ENCODE measurements around the gene IL12B.
A peak's percentile ranks its signal among the peaks of the same experiment; 100 is the strongest.

The IL12B gene

DNA sequence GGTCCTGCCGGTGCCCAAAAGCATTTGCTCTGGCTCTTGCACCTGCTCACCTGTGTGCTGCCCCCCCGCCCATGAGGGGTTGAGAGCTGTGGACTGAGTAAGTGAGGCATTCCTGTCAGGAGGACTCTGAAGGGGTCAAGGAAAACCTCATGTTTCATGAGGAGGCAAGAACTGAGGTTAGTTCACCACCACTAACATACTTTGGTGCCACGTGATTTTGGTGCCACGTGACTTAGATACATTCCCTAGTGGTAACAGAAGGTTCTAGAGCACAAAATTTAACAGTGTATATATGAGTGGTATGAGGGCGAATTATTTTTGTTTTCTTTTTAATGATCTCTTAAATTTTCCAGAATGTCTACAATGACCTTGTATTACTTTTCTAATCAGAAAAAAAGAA is 6.3 kb upstream of the IL12B start:
- H3K27me3 Mint-ChIP-seq (ENCODE audit: low read depth, poor library complexity) = peaks cover 9% of the 10 kb centered on the region
- H3K4me3 Mint-ChIP-seq = no peak overlapping the region
- no peaks in the 10 kb centered on the region for H3K9me3 Mint-ChIP-seq
- no peak overlapping the region for H3K27ac Mint-ChIP-seq
- H3K4me1 Mint-ChIP-seq = no peaks in the 10 kb centered on the region
- no peak for DNase-seq
- TF ChIP-seq, protein P1, sequence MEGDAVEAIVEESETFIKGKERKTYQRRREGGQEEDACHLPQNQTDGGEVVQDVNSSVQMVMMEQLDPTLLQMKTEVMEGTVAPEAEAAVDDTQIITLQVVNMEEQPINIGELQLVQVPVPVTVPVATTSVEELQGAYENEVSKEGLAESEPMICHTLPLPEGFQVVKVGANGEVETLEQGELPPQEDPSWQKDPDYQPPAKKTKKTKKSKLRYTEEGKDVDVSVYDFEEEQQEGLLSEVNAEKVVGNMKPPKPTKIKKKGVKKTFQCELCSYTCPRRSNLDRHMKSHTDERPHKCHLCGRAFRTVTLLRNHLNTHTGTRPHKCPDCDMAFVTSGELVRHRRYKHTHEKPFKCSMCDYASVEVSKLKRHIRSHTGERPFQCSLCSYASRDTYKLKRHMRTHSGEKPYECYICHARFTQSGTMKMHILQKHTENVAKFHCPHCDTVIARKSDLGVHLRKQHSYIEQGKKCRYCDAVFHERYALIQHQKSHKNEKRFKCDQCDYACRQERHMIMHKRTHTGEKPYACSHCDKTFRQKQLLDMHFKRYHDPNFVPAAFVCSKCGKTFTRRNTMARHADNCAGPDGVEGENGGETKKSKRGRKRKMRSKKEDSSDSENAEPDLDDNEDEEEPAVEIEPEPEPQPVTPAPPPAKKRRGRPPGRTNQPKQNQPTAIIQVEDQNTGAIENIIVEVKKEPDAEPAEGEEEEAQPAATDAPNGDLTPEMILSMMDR (IDR thresholded peaks at IDR 0.05) = no peak
- H3K36me3 Mint-ChIP-seq (ENCODE audit: low read depth) = no peaks in the 10 kb centered on the region

DNA sequence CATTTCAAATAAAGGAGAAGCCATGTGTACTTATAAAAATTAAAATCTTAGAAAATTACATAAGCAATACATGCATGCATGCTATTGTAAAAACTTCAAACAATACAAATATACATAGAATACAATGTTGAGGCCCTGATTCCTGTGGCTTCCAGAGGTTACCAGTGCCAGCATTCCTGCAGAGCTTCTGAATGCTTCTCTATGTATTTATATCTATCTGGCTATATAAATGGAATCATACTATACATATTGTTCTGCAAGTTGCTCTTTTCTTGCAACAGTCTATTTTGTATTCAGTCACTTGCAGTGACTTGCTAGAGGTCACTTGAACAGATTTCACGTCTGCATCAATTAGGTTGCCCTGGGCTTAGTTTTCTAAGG is 3.2 kb upstream of the IL12B start:
- H3K36me3 Mint-ChIP-seq (ENCODE audit: low read depth) = no peaks in the 10 kb centered on the region
- H3K4me3 Mint-ChIP-seq = no peak overlapping the region
- H3K9me3 Mint-ChIP-seq = no peaks in the 10 kb centered on the region
- no peaks in the 10 kb centered on the region for H3K4me1 Mint-ChIP-seq
- TF ChIP-seq, protein P1 (IDR thresholded peaks at IDR 0.05) = no peak
- no peak for DNase-seq
- peaks cover 31% of the 10 kb centered on the region for H3K27me3 Mint-ChIP-seq (ENCODE audit: low read depth, poor library complexity)
- no peak overlapping the region for H3K27ac Mint-ChIP-seq

DNA sequence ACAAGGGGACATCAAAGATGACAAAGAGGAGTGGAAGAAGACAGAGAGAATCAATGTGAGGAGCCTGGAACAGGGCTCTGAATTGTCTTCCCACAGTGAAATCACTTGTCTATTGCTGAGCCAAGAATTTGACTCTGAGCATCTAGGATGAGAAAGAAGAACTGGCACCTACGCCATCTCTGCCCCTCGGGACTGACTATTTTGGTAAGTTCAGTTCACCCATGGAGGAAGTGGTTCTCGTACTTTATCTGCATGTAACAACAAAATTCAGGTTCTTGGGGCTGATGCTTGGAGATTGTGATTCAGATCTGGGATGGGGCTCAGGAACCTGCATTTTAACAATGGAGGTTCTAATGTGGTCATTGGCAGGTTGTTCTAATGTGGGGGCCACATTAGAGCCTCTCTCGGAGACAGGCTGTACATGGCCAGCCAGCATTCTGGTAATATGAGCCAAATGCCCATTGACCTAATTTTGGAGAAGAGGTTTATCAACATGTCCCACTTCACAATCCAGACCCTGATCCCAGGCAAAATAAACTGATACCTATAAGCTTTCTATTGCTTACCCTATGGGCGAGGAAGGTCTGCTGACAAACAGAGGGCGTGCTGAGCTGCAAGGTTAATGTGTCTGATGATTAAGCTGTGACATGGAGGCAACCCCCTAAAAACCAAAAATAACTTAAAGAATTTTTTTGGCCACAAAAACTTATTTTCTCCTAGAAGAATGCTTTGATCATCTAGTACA is 2.7 kb upstream of the IL12B start:
- Mint-ChIP-seq H3K27me3 (ENCODE audit: low read depth, poor library complexity) (peaks cover 35% of the 10 kb centered on the region), H3K9me3 (no peaks in the 10 kb centered on the region), H3K4me3 (peak overlapping the region; percentile 18), H3K27ac (no peak overlapping the region), H3K36me3 (ENCODE audit: low read depth) (no peaks in the 10 kb centered on the region), H3K4me1 (no peaks in the 10 kb centered on the region)
- TF ChIP-seq, protein P1 (IDR thresholded peaks at IDR 0.05) = no peak
- no peak for DNase-seq

GRCh38 chr5:159331093-159331973 is 1.0 kb upstream of the IL12B start:
- peak; percentile 88 for DNase-seq
- Mint-ChIP-seq H3K36me3 (ENCODE audit: low read depth) (no peaks in the 10 kb centered on the region), H3K4me1 (no peaks in the 10 kb centered on the region), H3K27me3 (ENCODE audit: low read depth, poor library complexity) (peaks cover 38% of the 10 kb centered on the region), H3K4me3 (peak overlapping the region; percentile 82), H3K27ac (no peak overlapping the region), H3K9me3 (no peaks in the 10 kb centered on the region)
- TF ChIP-seq, protein P1 (IDR thresholded peaks at IDR 0.05) = peak; percentile 75

DNA sequence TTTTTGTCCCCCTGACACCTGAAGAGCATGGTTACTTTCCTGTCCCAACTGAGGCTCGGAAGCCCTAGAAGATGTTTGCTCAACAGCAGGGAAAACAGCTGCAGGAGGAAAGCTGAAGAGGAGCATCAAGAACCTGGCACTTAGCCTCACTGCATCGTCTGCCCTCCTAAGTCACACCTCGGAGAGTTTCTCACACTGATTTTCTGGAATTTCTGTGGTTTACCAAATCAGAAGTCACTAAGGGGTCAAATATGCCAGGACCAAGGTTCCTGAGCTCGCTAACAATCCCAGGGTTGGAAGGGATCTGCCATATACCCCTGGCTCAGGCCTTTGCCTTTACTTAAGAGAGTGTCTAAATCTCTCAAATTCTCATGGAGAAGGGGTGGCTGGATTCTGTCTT is 5.3 kb downstream of the IL12B start:
- Mint-ChIP-seq H3K36me3 (ENCODE audit: low read depth) (no peaks in the 10 kb centered on the region), H3K4me3 (no peak overlapping the region), H3K27me3 (ENCODE audit: low read depth, poor library complexity) (peaks cover 37% of the 10 kb centered on the region), H3K4me1 (no peaks in the 10 kb centered on the region), H3K27ac (no peak overlapping the region), H3K9me3 (no peaks in the 10 kb centered on the region)
- TF ChIP-seq, protein P1 (IDR thresholded peaks at IDR 0.05) = no peak
- DNase-seq = no peak

All from nephron progenitor cell (in vitro differentiated cells).